Right lobe of liver (tissue), 6 donors: Measurements from ENCODE around the gene BCL2A1. TPM values are rescaled to one million over a fixed set of nuclear protein-coding genes. Genes with fewer than 3 reads are reported as not detected.
"Not testable (repeated sequence)": the region's sequence is repeated elsewhere in the genome, so short reads cannot be mapped to it uniquely, and the experiment has no call there.

Experiments used
- ATAC-seq, 4 donors: fragments of 200-7000 bp; cut with Tn5 transposase; one replicate each; pipeline ENCODE4 v1.9.1; 2020; ENCODE audit warnings: mild to moderate bottlenecking in 4 of 4, moderate library complexity in 4 of 4
- DNase-seq, 3 donors: peaks; one replicate each; pipeline ENCODE4 v3.0.0-alpha.2; 2020
- H3K27ac ChIP-seq, 3 donors: fragments of 200-600 bp; one replicate each; pipeline ENCODE4 v1.8.0; 2022
- H3K27me3 ChIP-seq, 2 donors: fragments of 200-600 bp; one replicate each; pipeline ENCODE4 v1.8.0; 2022
- H3K36me3 ChIP-seq, 4 donors: fragments of 200-600 bp; sonication (generic) in 1 of 4; one replicate each; pipeline versions ENCODE4 v1.5.1 to v1.8.0; 2017 to 2022; ENCODE audit warnings: control low read depth in 1 of 4
- H3K4me1 ChIP-seq, 4 donors: fragments of 200-600 bp; sonication (generic) in 1 of 4; one replicate each; pipeline versions ENCODE4 v1.5.1 to v1.8.0; 2017 to 2022; ENCODE audit warnings: control low read depth in 1 of 4
- H3K4me3 ChIP-seq, 3 donors: fragments of 200-600 bp; one replicate each; pipeline ENCODE4 v1.8.0; 2022
- H3K9me3 ChIP-seq, 4 donors: fragments of 200-600 bp; sonication (generic) in 1 of 4; one replicate each; pipeline versions ENCODE4 v1.5.1 to v1.8.0; 2017 to 2022; ENCODE audit warnings: control low read depth in 1 of 4
- POLR2A ChIP-seq: fragments of 450-650 bp; IDR thresholded peaks from one replicate; pipeline ENCODE4 v1.6.1; 2017; ENCODE audit warnings: antibody characterized with exemption, mild to moderate bottlenecking
- WGBS: methylation state at CpG from one replicate; pipeline ENCODE4 v1.1.6; 2018; ENCODE audit warnings: low coverage, low lambda C conversion rate; ENCODE audit not compliant: insufficient coverage; ENCODE audit errors: missing lambda C conversion rate; 5-methylcytosine and 5-hydroxymethylcytosine counted together
- intact Hi-C, 2 donors: fragments of 100-400 bp; cut with DNase I; formaldehyde crosslinking; loops; one replicate each; pipeline versions ENCODE4 v1.11.2 to v1.14.1; 2022
- total RNA-seq, 6 experiments: library from RNA; depleted of rRNA in 2 of 6; stranded (reverse); fragments of >200 nt in 2 of 6; fragmentation: NEBNext Ultra II Directional in 3 of 6; extraction: Animal tissue kit (Norgen Biotek cat#: 25700) in 3 of 6; gene quantifications; one replicate each; pipeline versions ENCODE4 v1.1.0 to v1.2.4, GENCODE V29; 2016 to 2023
- TF ChIP-seq, protein P1 (sequence below), 4 donors: fragments of 200-600 bp in 3 of 4; fragments of 450-650 bp in 1 of 4; IDR thresholded peaks; one replicate each; pipeline versions ENCODE4 v1.5.1 to v1.8.0; 2016 to 2022; ENCODE audit warnings: antibody characterized with exemption in 4 of 4, mild to moderate bottlenecking in 2 of 4
- donor health status: DM: no; HTN: yes; CAD: no.
- donor health status: DM: no; HTN: no; CAD: no.
- donor health status: DM: no; HTN: no; CAD: no.
- donor health status: DM: no; HTN: yes; CAD: no.
- donor health status: DM: no; HTN: yes; CAD: no.

Gene BCL2A1
- total RNA-seq, 6 experiments from 2014 or later = 0.26 to 6.9 (median 1.8) TPM

DNA sequence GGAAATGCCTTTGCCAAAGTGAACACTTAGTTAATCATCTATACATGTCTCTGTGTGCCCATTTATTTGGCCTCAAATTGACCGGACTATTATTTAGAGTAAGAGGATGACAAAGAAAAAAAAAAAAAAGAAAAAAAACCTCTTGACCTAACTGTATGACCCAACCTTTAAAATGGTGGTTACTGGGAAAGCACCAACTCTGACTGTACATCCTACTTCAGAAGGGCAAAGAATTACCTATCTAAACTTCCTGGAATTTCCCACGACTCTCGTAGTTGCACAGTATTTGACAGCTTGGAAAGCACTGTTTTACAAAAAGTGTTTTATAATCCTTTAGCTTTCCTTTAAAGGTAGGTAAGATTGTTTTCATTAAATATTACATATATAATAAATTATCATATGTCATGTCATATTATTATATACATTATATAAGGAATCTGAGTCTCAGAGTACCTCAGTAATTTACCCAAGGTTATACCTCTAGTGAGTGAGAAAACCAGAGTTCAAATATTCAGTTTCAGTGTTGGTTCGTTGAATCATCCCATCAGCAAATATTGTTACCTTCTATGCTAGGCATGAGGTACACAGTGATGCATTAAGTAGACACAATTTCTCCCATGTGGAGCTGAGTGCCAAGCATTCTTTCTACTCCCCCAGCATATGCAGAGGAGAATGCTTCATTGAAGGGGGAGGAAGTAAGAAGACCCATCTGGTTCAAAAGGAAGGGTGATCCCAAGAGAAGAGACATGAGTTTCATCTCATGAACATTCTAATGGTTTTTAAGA, 5.0 kb downstream of the BCL2A1 start:
- no peak overlapping the region for H3K4me3 ChIP-seq
- peaks cover 0 to 8% (median 0%) of the 10 kb centered on the region in 4 donors for H3K4me1 ChIP-seq
- WGBS = 42% methylated on average over 4 of the region's 4 CpGs
- no peaks in the 10 kb centered on the region for H3K9me3 ChIP-seq
- no peaks in the 10 kb centered on the region for H3K36me3 ChIP-seq
- H3K27me3 ChIP-seq = no peaks in the 10 kb centered on the region
- no peak for DNase-seq
- H3K27ac ChIP-seq = no peak overlapping the region
- TF ChIP-seq POLR2A = no peak
- TF ChIP-seq, protein P1, sequence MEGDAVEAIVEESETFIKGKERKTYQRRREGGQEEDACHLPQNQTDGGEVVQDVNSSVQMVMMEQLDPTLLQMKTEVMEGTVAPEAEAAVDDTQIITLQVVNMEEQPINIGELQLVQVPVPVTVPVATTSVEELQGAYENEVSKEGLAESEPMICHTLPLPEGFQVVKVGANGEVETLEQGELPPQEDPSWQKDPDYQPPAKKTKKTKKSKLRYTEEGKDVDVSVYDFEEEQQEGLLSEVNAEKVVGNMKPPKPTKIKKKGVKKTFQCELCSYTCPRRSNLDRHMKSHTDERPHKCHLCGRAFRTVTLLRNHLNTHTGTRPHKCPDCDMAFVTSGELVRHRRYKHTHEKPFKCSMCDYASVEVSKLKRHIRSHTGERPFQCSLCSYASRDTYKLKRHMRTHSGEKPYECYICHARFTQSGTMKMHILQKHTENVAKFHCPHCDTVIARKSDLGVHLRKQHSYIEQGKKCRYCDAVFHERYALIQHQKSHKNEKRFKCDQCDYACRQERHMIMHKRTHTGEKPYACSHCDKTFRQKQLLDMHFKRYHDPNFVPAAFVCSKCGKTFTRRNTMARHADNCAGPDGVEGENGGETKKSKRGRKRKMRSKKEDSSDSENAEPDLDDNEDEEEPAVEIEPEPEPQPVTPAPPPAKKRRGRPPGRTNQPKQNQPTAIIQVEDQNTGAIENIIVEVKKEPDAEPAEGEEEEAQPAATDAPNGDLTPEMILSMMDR (IDR thresholded peaks at IDR 0.05) = no peak
- ATAC-seq = peak in 1 of 4 donors; percentile 56
- intact Hi-C loops = no loop called here

DNA sequence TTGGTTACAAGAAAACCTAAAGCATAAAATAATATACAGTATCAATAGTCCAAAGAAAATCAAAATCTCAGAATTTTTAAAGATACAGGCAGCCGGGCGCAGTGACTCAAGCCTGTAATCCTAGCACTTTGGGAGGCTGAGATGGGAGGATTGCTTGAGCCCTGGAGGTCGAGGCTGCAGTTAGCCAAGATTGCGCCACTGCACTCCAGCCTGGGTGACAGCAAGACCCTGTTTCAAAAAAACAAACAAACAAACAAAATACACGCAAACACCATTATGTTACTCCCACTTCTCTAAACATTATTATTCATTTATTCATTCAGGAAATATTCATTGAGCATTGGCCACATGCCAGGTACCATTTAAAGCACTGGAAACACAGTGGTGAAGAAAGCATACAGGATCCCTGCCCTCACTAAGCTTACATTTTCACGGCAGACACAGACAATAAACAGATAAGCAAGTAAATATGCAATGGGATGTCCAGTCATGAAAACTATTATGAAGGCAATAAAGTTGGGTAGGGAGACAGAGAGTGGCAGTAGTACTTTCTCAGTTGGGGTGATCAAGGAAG, 6.7 kb downstream of the BCL2A1 start:
- Histone ChIP-seq H3K36me3 (no peaks in the 10 kb centered on the region), H3K4me1 (peaks cover 0 to 6% (median 0%) of the 10 kb centered on the region in 4 donors), H3K4me3 (no peak overlapping the region), H3K9me3 (no peaks in the 10 kb centered on the region), H3K27me3 (no peaks in the 10 kb centered on the region), H3K27ac (no peak overlapping the region)
- DNase-seq (no peak), ATAC-seq (no peak)
- intact Hi-C loops = no loop called here
- 89% methylated on average over 6 of the region's 6 CpGs for WGBS
- TF ChIP-seq, protein P1 (IDR thresholded peaks at IDR 0.05) = no peak
- TF ChIP-seq POLR2A = no peak

DNA sequence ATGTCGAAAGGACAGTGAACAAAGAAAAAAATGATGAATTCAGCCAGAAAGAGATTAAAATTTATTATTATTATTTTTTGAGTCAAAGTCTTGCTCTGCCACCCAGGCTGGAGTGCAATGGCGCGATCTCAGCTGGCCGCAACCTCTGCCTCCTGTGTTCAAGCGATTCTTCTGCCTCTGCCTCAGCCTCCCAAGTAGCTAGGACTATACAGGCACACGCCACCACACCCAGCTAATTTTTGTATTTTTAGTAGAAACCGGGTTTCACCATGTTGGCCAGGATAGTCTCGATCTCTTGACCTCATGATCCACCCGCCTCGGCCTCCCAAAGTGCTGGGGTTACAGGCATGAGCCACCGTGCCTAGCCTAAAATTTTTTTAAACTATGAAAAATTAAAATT, 8.1 kb downstream of the BCL2A1 start:
- H3K4me1 ChIP-seq, ATAC-seq, H3K9me3 ChIP-seq, H3K27ac ChIP-seq, intact Hi-C loops, H3K36me3 ChIP-seq, H3K4me3 ChIP-seq, H3K27me3 ChIP-seq: not testable (repeated sequence)
- 97% methylated on average over 10 of the region's 11 CpGs for WGBS
- DNase-seq = peak in 1 of 3 donors; percentile 28

- no peaks in the 10 kb centered on the region for H3K9me3 ChIP-seq
- 84% methylated on average over 6 of the region's 6 CpGs for WGBS
- ATAC-seq (peak in 2 of 4 donors; percentile 19 to 34), DNase-seq (peak in 1 of 3 donors; percentile 36)
- TF ChIP-seq POLR2A = no peak
- TF ChIP-seq, protein P1 (IDR thresholded peaks at IDR 0.05) = no peak
- no peaks in the 10 kb centered on the region for H3K36me3 ChIP-seq
- no peaks in the 10 kb centered on the region for H3K27me3 ChIP-seq
- no peak overlapping the region for H3K27ac ChIP-seq
- peaks cover 0 to 16% (median 0%) of the 10 kb centered on the region in 4 donors for H3K4me1 ChIP-seq
- intact Hi-C loops = no loop called here
- H3K4me3 ChIP-seq = no peak overlapping the region
These were observed 8.8 kb downstream of the BCL2A1 start for GRCh38 chr15:79962178-79962577.
